HG03159 (cell line): ENCODE data around the gene GPR162.

ENCODE experiments used
- ATAC-seq: cut with Tn5 transposase; IDR thresholded peaks from one replicate; pipeline ENCODE4 v1.9.1; 2021; ENCODE audit warnings: mild to moderate bottlenecking, moderate library complexity; ENCODE audit not compliant: unreplicated experiment

Gene GPR162

DNA sequence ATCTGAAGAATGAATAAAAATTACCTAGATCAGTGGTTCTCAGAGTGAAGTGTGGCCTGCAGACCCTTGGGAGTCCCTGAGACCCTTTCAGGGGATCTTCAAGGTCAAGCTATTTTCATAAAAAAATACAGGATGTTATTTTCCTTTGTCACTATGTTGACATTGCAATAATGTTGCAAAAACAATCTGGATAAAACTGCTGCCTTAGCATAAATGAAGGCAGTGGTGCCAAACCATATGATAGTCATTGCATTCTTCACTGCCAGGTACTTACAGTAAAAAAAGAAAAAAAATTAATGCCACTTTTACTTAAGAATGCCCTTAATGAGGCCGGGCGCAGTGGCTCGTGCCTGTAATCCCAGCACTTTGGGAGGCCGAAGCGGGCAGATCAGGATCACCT, 34.3 kb upstream of the GPR162 start:
- no peak for ATAC-seq

DNA sequence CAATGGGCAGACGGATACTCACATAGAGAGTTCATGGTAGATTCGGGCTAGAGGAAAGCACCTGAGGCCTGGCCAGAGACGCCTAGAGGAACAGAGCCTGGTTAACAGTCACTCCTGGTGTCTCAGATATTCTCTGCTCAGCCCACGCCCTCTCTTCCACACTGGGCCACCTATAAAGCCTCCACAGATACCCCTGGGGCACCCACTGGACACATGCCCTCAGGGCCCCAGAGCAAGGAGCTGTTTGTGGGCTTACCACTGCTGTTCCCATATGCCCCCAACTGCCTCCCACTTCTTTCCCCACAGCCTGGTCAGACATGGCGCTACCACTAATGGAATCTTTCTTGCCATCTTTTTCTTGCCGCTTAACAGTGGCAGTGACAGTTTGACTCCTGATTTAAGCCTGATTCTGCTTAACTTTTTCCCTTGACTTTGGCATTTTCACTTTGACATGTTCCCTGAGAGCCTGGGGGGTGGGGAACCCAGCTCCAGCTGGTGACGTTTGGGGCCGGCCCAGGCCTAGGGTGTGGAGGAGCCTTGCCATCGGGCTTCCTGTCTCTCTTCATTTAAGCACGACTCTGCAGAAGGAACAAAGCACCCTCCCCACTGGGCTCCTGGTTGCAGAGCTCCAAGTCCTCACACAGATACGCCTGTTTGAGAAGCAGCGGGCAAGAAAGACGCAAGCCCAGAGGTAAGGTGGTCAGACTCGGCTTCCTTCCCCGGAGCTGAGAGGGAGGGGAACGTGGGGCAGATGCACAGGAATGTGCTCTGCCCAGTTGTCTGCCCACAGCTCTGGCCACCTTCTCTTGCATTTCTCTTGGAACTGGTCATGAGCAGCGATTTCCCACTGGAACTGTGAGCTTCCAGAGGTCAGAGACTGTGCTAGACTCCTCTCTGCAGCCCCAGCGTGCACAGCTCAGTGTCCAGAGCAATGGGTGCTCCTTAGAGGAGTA, 32.4 kb upstream of the GPR162 start, which contains the start of gene CD4:
TSS of gene CD4 (plus strand) at position 557 of the 953 bp plus-strand sequence. CDS start 10,611 bp downstream, outside the sequence.
- ATAC-seq, result no peak

DNA sequence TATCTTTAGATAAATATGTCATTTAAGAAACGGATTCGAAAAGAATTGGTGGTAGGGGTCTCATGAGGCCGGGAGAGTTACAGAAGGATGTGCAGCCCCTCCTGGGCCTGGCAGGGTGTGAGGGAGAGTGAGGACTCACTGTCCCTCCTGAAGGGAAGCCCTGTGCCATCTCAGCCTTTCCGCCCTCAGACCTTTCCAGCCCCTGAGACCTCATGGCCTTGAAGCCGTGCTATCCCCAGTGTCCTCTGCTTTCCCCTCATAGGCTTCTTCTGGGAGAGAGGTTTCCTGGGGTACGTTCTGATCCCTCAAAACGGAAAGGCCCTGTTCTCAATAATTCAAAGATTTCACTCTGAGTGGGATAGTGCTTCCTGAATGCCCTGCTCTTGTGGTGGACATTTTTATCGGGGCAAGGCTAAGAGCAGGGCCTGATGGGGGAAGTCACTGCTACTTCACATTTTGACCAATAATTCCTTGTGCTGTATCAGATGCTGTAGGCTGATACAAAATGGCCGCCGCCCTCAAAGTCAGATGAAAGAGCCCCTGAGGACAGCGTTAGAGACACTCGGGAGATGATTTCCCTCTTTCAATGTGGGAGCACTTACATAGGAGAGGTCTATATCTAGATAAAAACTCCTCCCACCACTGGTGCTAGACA, 31.0 kb upstream of the GPR162 start:
- ATAC-seq, result no peak

GRCh38 chr12:6791931-6792520, 29.6 kb upstream of the GPR162 start:
- ATAC-seq, result no peak

DNA sequence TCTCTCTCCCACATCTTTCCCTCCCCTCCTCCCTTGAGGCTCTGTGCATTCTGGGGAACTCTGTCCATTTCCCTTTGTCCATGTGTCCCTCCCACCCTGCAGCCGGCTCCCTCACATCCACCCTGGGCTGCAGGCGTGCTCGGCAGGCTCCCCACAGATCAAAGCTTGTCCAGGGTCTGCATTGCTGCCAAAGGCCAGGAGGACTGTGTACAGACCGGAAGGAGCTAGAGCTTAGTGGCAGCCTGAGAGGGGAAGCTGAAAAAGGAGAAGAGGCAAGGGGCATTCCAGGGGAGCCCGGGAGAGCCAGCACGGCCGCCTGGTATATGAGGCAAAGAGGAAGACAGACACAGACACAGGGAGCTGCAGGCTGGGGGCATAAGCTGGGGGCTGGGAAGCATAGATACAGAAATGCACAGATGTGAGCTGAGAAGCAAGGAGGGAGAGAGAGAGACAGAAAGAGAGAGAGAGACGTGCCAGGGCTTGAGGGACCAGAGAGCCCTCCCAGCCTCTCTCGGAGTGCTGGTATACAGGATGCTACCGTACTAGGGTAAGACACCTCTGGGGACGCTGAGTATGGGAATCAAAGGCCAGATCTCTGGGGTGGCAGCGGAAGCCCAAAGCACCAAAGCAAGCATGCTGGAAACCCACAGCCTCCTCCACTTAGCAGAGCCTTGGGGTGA, 29.0 kb upstream of the GPR162 start:
- no peak for ATAC-seq

GRCh38 chr12:6795088-6795487, 26.5 kb upstream of the GPR162 start:
- ATAC-seq, result no peak

DNA sequence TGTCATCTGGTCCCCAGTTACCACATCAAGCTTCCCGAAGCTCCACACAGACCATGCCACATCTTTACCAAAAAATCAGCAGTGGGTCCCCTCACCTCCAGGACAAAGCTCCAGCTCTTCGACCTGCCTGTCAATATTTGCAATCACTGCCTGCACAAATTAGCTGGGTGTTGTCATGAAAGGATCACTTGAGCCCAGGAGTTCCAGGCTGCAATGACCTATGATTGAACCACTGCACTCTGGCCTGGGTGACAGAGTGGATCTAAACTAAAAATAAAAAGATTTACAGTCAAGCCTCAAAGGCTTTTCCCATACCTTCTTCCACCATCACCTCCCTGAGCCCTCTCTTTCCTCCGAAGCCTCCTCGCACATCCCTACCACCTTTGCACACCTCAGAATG, 25.0 kb upstream of the GPR162 start:
- no peak for ATAC-seq

GRCh38 chr12:6799147-6799546, 22.5 kb upstream of the GPR162 start:
- ATAC-seq, result no peak

GRCh38 chr12:6807170-6807569, 14.5 kb upstream of the GPR162 start:
- no peak for ATAC-seq

DNA sequence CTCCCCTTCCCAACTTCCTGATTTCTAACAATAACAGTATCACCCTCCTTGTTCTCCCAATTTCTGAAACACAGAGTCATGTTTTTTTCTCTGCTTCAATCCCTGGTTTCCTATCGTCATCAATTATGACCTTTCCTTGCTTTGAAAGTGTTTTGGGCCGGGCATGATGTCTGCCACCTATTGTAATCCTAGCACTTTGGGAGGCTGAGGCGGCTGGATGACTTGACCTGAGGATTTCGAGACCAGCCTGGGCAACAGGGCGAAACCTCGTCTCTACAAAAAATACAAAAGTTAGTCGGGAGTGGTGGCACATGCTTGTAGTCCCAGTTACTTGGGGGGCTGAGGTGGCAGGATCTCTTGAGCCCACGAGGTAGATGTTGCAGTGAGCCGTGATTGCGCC, 12.6 kb upstream of the GPR162 start:
- ATAC-seq, result no peak

GRCh38 chr12:6810758-6811157, 10.9 kb upstream of the GPR162 start:
- ATAC-seq, result no peak

DNA sequence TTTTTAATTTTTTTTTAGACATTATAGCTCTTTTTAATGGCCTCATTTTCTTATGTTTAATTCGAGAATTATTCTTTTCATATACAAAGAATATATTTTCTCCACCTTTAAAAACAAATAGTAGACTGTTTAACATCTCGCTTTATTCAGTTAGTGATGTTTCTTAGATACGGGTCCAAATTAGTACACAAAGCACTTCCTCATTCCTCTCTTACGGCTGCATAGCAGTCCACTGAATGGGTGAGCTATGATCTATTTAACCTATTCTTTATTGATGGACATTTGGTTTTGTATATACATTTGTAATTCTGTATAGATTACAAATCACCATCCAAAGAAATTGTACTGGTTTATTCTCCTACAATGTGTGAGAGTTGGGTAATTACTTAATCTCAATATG, 8.3 kb upstream of the GPR162 start:
- ATAC-seq, result no peak

DNA sequence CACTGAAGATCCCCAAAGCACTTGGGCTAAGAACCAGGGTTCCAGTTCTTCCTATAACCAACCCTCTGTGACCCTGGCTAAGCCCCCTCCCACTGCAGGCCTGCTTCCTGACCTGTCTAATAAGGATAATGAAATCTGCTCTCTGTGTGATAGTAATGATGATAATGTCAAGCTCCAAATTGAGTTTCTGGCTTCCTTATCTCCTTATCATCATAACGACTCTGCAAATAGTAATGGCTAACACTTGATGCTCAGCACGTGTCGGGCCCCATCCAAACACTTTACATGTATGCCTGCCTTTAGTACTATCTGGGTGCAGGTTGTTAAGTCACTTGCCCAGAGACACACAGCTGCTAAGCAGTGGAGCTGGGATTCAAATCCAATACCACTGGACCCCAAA, 5.0 kb upstream of the GPR162 start:
- ATAC-seq, result no peak

DNA sequence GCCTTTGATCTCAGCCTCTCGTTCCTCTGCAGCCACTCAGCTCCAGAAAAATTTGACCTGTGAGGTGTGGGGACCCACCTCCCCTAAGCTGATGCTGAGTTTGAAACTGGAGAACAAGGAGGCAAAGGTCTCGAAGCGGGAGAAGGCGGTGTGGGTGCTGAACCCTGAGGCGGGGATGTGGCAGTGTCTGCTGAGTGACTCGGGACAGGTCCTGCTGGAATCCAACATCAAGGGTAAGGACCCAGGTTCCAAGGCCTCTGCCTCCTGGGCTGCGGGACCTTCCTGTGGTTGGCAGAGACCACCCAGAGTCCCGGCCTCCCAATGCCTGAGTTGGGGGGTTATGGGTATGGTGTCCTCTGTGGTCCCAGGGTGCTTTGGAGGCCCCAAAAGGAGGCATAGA, 4.5 kb upstream of the GPR162 start:
- ATAC-seq, result no peak

DNA sequence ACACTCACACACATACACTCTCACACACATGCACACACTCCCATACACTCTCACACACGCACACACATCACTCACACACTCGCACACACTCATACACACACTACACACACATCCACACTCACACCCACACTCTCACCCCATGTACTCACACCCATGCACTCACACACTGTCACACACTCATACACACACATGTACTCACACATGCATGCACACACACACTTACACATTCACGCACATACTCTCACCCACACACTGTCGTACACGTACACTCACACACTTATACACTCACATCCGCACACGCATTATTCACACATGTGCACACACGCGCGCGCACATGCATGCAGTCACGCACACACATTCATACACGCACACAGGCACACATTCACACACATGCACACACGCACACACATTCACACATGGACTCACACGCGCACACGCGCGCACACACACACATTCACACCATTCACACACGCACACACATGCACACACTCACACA, 3.9 kb upstream of the GPR162 start:
- ATAC-seq, result no peak

DNA sequence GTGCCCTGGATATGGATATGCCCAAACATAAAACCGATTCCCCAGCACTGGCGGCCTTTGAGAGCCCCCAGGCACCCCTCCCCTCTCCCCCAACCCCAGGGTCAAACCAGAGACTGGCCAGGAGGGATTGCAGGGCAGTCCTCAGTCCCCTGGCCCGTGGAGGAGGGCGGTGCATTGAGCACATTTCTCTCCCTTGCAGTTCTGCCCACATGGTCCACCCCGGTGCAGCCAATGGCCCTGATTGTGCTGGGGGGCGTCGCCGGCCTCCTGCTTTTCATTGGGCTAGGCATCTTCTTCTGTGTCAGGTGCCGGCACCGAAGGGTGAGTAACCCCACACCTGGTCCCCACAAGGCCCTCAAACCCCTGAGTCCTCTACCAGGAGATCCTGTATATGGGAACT, 3.4 kb upstream of the GPR162 start:
- ATAC-seq, result no peak

GRCh38 chr12:6818645-6819044, 3.0 kb upstream of the GPR162 start:
- ATAC-seq, result no peak

DNA sequence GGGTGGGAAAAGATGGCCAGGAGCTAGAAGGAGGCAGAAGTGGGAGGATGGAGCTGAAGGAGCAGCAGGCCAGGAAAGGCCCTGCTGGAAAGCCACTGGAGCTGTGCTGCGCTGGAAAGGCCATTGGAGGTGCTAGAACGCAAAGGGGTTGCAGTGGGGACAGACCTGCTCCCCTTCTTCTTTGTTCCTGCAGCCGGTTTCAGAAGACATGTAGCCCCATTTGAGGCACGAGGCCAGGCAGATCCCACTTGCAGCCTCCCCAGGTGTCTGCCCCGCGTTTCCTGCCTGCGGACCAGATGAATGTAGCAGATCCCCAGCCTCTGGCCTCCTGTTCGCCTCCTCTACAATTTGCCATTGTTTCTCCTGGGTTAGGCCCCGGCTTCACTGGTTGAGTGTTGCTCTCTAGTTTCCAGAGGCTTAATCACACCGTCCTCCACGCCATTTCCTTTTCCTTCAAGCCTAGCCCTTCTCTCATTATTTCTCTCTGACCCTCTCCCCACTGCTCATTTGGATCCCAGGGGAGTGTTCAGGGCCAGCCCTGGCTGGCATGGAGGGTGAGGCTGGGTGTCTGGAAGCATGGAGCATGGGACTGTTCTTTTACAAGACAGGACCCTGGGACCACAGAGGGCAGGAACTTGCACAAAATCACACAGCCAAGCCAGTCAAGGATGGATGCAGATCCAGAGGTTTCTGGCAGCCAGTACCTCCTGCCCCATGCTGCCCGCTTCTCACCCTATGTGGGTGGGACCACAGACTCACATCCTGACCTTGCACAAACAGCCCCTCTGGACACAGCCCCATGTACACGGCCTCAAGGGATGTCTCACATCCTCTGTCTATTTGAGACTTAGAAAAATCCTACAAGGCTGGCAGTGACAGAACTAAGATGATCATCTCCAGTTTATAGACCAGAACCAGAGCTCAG, 2.3 kb upstream of the GPR162 start:
- ATAC-seq, result no peak

- no peak for ATAC-seq
These were observed 1.5 kb upstream of the GPR162 start for GRCh38 chr12:6820166-6820565.
